BE2C (cell line): Measurements from ENCODE around the gene CPSF2.

Experiments used
- DNase-seq: peaks from one replicate; pipeline ENCODE4 v3.0.0-alpha.2; 2020
- H3K27me3 ChIP-seq: fragments of 250-450 bp; sonication (Bioruptor Pico); 2 replicates; pipeline ENCODE4 v1.5.1; 2020; ENCODE audit warnings: mild to moderate bottlenecking
- H3K36me3 ChIP-seq: fragments of 250-450 bp; sonication (Bioruptor Pico); 2 replicates; pipeline ENCODE4 v1.5.1; 2020; ENCODE audit warnings: mild to moderate bottlenecking
- H3K4me1 ChIP-seq: fragments of 250-450 bp; sonication (Bioruptor Pico); 2 replicates; pipeline ENCODE4 v1.5.1; 2020
- H3K4me3 ChIP-seq: 2 replicates; pipeline ENCODE4 v1.5.1; 2011; ENCODE audit warnings: low read depth, low read length
- H3K9me3 ChIP-seq: fragments of 250-450 bp; sonication (Bioruptor Pico); 2 replicates; pipeline ENCODE4 v1.5.1; 2020
- CTCF ChIP-seq: IDR thresholded peaks from 2 replicates; pipeline ENCODE4 v1.5.1; 2012; ENCODE audit warnings: mild to moderate bottlenecking, low read depth, low read length

Gene CPSF2

GRCh38 chr14:92190768-92191167, 69.0 kb downstream of the CPSF2 start:
- no peaks in the 10 kb centered on the region for H3K9me3 ChIP-seq
- no peaks in the 10 kb centered on the region for H3K36me3 ChIP-seq
- H3K27me3 ChIP-seq: no peaks in the 10 kb centered on the region
- no peak overlapping the region for H3K4me3 ChIP-seq
- no peak for DNase-seq
- no peaks in the 10 kb centered on the region for H3K4me1 ChIP-seq
- TF ChIP-seq CTCF: no peak

GRCh38 chr14:92198804-92199203, 77.0 kb downstream of the CPSF2 start:
- no peaks in the 10 kb centered on the region for H3K36me3 ChIP-seq
- TF ChIP-seq CTCF: no peak
- no peak for DNase-seq
- H3K27me3 ChIP-seq: no peaks in the 10 kb centered on the region
- no peak overlapping the region for H3K4me3 ChIP-seq
- H3K4me1 ChIP-seq: no peaks in the 10 kb centered on the region
- H3K9me3 ChIP-seq: no peaks in the 10 kb centered on the region

- H3K4me1 ChIP-seq: no peaks in the 10 kb centered on the region
- no peak for DNase-seq
- H3K4me3 ChIP-seq: no peak overlapping the region
- no peaks in the 10 kb centered on the region for H3K27me3 ChIP-seq
- no peak for TF ChIP-seq CTCF
- no peaks in the 10 kb centered on the region for H3K36me3 ChIP-seq
- no peaks in the 10 kb centered on the region; the same call in 1 of the 2 replicates for H3K9me3 ChIP-seq
Observed at GRCh38 chr14:92199763-92200162, 78.0 kb downstream of the CPSF2 start.

- Histone ChIP-seq H3K27me3 (no peaks in the 10 kb centered on the region), H3K4me1 (no peaks in the 10 kb centered on the region), H3K36me3 (no peaks in the 10 kb centered on the region), H3K9me3 (no peaks in the 10 kb centered on the region; the same call in 1 of the 2 replicates), H3K4me3 (no peak overlapping the region)
- no peak for DNase-seq
- no peak for TF ChIP-seq CTCF
Observed at GRCh38 chr14:92203116-92203515, 81.3 kb downstream of the CPSF2 start.

GRCh38 chr14:92204792-92205191, 83.0 kb downstream of the CPSF2 start:
- H3K36me3 ChIP-seq: no peaks in the 10 kb centered on the region
- H3K9me3 ChIP-seq: no peaks in the 10 kb centered on the region; the same call in 1 of the 2 replicates
- no peak for TF ChIP-seq CTCF
- no peaks in the 10 kb centered on the region for H3K27me3 ChIP-seq
- H3K4me3 ChIP-seq: no peak overlapping the region
- DNase-seq: no peak
- H3K4me1 ChIP-seq: no peaks in the 10 kb centered on the region

- no peak for TF ChIP-seq CTCF
- no peaks in the 10 kb centered on the region for H3K27me3 ChIP-seq
Observed at GRCh38 chr14:92207012-92207927, 85.5 kb downstream of the CPSF2 start.

More at GRCh38 chr14:92207012-92207927, 85.5 kb downstream of the CPSF2 start:
- no peaks in the 10 kb centered on the region for H3K36me3 ChIP-seq
- no peak overlapping the region for H3K4me3 ChIP-seq
- no peaks in the 10 kb centered on the region; the same call in 1 of the 2 replicates for H3K9me3 ChIP-seq
- no peak for DNase-seq
- H3K4me1 ChIP-seq: no peaks in the 10 kb centered on the region
